Body of pancreas (tissue), 4 donors: ENCODE results near the gene CARMIL3.

Source experiments
- POLR2A ChIP-seq, 3 donors: fragments of 450-650 bp; IDR thresholded peaks; one replicate each; pipeline ENCODE4 v1.6.1; 2016; ENCODE audit warnings: antibody characterized with exemption in 3 of 3, mild to moderate bottlenecking in 2 of 3
- TF ChIP-seq, protein P1 (sequence below), 7 experiments: fragments of 450-650 bp in 4 of 7; fragments of 200-600 bp in 3 of 7; sonication (generic) in 3 of 7; IDR thresholded peaks; one replicate each; pipeline ENCODE4 v1.5.1; 2016 to 2019; ENCODE audit warnings: antibody characterized with exemption in 7 of 7

DNA sequence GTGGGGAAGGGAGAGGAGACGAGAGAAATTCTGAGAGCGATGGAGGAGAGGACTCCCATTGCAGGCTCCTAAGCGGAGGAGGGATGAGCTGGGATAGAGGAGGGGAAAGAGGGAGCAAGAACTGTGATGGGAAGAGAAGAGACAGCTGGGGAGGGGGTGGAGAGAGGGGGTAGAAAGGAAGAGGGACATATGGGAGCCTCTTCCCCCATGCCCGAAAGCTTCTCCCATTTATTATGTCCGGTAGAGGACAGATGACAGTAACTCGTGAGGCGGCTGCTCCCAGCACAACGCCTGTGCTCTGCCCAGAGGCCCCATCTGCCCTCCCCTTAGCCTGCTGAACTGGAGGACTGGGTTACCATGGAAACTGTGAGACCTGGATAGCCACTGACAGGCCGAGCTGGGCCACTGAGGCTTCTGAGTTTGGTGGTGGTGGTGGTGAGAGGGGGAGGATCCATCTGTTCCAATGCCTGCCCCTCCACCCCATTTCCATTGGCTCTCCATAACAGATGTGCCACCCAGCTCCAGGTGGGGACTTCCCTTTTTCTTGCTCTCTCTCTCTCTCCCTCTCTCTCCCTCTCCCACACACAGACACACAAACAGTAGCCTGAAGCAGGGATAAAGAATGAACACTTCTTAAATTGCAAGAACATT lies 27.8 kb downstream of the CARMIL3 start:
- TF ChIP-seq, protein P1, sequence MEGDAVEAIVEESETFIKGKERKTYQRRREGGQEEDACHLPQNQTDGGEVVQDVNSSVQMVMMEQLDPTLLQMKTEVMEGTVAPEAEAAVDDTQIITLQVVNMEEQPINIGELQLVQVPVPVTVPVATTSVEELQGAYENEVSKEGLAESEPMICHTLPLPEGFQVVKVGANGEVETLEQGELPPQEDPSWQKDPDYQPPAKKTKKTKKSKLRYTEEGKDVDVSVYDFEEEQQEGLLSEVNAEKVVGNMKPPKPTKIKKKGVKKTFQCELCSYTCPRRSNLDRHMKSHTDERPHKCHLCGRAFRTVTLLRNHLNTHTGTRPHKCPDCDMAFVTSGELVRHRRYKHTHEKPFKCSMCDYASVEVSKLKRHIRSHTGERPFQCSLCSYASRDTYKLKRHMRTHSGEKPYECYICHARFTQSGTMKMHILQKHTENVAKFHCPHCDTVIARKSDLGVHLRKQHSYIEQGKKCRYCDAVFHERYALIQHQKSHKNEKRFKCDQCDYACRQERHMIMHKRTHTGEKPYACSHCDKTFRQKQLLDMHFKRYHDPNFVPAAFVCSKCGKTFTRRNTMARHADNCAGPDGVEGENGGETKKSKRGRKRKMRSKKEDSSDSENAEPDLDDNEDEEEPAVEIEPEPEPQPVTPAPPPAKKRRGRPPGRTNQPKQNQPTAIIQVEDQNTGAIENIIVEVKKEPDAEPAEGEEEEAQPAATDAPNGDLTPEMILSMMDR (IDR thresholded peaks at IDR 0.05), result no peak
- no peak for TF ChIP-seq POLR2A (IDR thresholded peaks at IDR 0.05)
